ENCODE results near the gene SMIM3. TPM values are rescaled to one million over a fixed set of nuclear protein-coding genes. Genes with fewer than 3 reads are reported as not detected.

Gene SMIM3
- total RNA-seq, 1 donor from 2014 or later, result 28.3 TPM

DNA sequence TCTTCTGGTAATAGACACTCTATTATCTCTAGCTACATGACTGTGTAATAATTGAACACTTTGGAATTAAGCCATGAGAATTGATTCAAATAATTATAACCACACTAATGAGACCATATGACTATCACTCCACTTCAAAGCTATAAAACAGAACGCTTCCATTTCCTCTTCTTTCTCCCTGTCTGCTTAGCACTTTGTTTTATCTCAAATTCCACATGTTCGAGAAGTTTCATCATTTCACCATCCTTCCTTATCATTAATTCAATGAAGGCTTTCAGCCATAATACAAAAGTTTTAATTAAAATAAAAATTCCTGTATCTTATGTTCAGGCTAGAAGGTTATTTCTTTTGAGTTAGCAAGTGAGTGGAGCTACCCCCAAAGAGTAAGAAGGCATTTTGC, 12.3 kb upstream of the SMIM3 start:
- H3K27me3 ChIP-seq, result no peaks in the 10 kb centered on the region
- ATAC-seq (no peak), DNase-seq (no peak)
- H3K9me3 ChIP-seq, result no peaks in the 10 kb centered on the region
- intact Hi-C loops (cut with DNase I), result no loop called here
- no peaks in the 10 kb centered on the region for H3K36me3 ChIP-seq
- TF ChIP-seq, protein P1, sequence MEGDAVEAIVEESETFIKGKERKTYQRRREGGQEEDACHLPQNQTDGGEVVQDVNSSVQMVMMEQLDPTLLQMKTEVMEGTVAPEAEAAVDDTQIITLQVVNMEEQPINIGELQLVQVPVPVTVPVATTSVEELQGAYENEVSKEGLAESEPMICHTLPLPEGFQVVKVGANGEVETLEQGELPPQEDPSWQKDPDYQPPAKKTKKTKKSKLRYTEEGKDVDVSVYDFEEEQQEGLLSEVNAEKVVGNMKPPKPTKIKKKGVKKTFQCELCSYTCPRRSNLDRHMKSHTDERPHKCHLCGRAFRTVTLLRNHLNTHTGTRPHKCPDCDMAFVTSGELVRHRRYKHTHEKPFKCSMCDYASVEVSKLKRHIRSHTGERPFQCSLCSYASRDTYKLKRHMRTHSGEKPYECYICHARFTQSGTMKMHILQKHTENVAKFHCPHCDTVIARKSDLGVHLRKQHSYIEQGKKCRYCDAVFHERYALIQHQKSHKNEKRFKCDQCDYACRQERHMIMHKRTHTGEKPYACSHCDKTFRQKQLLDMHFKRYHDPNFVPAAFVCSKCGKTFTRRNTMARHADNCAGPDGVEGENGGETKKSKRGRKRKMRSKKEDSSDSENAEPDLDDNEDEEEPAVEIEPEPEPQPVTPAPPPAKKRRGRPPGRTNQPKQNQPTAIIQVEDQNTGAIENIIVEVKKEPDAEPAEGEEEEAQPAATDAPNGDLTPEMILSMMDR (IDR thresholded peaks at IDR 0.05), result no peak
- peaks cover 10% of the 10 kb centered on the region for H3K4me1 ChIP-seq
- H3K27ac ChIP-seq, result no peak overlapping the region
- no peak overlapping the region for H3K4me3 ChIP-seq

DNA sequence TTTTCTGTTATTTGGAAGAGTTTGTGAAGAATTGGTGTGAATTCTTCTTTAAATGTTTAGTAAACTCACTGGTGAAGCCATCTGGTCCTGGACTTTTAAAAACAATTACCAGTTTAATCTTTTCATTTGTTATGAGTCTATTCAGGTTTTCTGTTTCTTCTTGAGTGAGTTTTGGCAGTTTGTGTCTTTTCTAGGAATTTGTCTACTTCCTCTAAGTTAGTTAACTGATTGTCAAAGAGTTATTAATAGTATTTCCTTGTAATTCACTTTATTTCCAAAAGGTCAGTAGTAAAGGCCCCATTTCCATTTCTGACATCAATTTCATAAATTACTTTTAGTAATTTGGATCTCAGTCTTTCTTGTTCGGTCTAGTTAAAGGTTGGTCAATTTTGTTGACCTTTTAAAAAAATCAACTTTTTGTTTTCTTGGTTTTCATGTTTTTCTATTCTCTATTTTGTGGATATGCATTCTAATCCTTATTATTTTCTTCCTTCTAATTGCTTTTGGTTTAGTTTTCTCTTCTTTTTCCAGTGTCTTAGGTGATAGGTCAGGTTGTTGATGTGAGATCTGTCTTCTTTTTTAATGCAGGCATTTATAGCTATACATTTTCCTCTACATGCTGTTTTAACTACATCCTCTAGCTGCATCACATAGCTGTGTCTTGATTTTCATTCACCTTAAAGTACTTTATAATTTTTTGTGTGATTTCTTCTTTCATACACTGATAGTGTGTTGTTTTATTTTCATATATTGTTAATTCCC, 7.3 kb upstream of the SMIM3 start:
- Histone ChIP-seq H3K9me3 (no peaks in the 10 kb centered on the region), H3K4me3 (no peak overlapping the region), H3K27ac (no peak overlapping the region), H3K4me1 (no peaks in the 10 kb centered on the region), H3K27me3 (no peaks in the 10 kb centered on the region), H3K36me3 (no peaks in the 10 kb centered on the region)
- DNase-seq (no peak), ATAC-seq (no peak)
- intact Hi-C loops (cut with DNase I), result no loop called here
- TF ChIP-seq, protein P1 (IDR thresholded peaks at IDR 0.05), result no peak

DNA sequence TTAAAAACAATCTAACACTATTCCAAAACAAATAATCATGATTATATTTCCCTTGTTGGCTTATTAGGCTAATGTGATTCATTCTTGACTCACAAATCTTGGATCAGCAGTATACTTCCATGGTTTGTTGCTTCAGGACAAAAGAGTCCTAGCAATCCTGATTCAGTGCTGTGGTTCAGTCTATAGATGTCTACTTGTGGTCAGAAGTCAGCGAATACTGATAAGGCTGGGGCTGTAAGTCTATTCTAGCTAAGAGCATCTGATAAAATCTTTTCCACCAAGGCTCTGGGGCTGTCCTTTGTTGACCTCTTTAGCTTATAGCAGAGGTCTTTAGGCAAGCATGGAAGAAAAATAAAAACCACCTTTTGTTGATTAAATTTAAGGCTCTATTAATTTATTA, 4.4 kb upstream of the SMIM3 start:
- intact Hi-C loops (cut with DNase I), result no loop called here

DNA sequence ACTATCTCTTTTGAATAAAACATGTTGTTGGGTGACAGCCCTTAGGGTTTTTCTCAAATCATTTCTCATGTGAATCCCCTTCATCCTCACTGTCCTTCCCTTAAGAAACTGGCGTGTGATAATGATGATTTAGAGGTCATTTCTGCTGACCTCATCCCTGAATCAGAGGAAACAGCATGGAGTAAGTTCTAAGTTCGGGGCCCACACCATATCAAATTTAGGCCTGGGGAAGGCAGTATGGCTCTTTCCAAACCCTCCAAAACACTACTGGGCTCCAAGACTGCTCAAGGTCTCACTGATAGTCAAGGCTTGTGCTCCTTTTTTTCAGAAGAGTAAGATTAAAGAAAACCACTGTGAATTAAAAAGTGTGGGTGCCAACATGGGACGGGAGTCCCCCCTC, 872 bp upstream of the SMIM3 start:
- TF ChIP-seq, protein P1 (IDR thresholded peaks at IDR 0.05), result no peak
- DNase-seq (no peak), ATAC-seq (no peak)
- Histone ChIP-seq H3K9me3 (no peaks in the 10 kb centered on the region), H3K27me3 (no peaks in the 10 kb centered on the region), H3K36me3 (no peaks in the 10 kb centered on the region), H3K4me3 (peak overlapping the region; percentile 77), H3K27ac (peak overlapping the region; percentile 93), H3K4me1 (peaks cover 40% of the 10 kb centered on the region)
- intact Hi-C loops (cut with DNase I), result no loop called here

More for the DNA sequence above, 4.4 kb upstream of the SMIM3 start:
- no peaks in the 10 kb centered on the region for H3K27me3 ChIP-seq
- DNase-seq (no peak), ATAC-seq (no peak)
- H3K36me3 ChIP-seq, result no peaks in the 10 kb centered on the region
- TF ChIP-seq, protein P1 (IDR thresholded peaks at IDR 0.05), result no peak
- peaks cover 6% of the 10 kb centered on the region for H3K4me1 ChIP-seq
- H3K27ac ChIP-seq, result no peak overlapping the region
- no peak overlapping the region for H3K4me3 ChIP-seq
- H3K9me3 ChIP-seq, result no peaks in the 10 kb centered on the region

DNA sequence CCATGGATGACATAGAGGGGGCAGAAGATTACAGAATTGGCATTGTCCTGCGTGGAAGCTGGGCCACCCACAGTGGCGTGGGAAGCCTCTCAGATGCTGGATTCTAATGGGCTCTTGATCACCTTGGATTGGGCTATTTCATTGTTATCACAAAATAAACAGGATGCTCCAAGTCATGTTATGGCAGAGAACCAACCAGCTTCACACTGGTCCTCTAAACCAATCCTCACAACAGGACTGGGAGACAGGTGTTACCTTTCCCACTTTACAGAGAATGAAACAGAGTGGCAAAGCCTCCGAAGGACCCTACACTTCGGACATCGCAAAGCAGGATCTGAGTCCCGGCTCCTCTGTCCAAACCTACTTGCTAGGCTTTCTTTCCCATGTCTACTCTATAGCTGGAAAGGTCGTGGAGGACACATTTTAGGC, 455 bp upstream of the SMIM3 start:
- Histone ChIP-seq H3K27ac (peak overlapping the region; percentile 93), H3K9me3 (no peaks in the 10 kb centered on the region), H3K27me3 (no peaks in the 10 kb centered on the region), H3K4me1 (peaks cover 44% of the 10 kb centered on the region), H3K36me3 (no peaks in the 10 kb centered on the region), H3K4me3 (peak overlapping the region; percentile 77)
- TF ChIP-seq, protein P1 (IDR thresholded peaks at IDR 0.05), result no peak
- DNase-seq (no peak), ATAC-seq (no peak)
- intact Hi-C loops (cut with DNase I), result no loop called here
